Measurements from ENCODE around the gene PDE8A. TPM values are rescaled to one million over a fixed set of nuclear protein-coding genes. Genes with fewer than 3 reads are reported as not detected.

Gene PDE8A
- total RNA-seq, 1 donor from 2014 or later, result 22.8 TPM

DNA sequence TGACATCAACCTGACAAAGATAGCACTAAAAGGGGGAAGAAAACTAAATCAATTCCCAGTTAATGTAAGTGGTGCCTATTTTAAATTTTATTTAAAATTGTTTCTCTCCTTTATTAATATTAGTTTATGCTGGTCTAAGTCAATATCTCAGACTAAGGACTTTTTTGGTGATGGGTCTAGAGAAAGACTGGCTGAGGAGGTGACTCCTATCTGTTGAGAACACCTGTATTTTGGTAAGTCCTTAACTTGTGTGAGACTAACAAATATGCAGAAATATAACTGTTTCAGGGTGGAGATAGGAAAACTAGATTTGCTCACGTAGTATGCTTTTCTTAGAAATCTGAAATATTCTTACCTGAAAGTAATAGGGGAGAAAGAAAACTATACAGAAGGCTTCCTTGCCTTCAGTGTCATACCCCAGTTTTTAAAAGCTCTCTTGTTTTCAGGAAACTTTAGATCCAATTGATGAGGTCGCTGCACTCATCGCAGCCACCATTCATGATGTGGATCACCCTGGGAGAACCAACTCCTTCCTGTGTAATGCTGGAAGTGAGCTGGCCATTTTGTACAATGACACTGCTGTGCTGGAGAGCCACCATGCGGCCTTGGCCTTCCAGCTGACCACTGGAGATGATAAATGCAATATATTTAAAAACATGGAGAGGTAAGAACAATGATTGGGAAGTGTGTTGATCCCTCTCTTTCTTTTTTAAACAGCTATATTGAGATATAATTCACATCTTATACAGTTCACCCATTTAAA lies 138.9 kb downstream of the PDE8A start:
- no peak for DNase-seq (ENCODE audit: low read depth, low spot score)

DNA sequence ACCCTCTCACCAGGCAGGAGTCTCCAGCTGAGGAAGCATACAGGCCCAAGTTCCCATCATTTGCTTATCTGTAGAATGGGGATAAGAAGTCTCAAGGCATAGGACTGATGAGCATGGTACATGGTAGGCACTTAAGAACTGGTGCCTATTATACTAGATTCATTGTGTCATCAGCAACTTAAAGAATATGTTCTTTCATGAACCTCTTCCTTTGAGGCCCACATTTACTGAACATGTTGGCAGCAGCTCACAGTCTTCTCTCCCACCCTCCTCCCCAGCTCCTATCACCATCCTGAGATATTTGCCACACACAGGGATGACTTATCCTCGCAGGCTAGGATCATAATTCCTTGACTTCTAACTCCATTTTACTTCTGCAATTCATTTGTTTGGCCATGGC lies 142.5 kb downstream of the PDE8A start:
- no peak for DNase-seq (ENCODE audit: low read depth, low spot score)

DNA sequence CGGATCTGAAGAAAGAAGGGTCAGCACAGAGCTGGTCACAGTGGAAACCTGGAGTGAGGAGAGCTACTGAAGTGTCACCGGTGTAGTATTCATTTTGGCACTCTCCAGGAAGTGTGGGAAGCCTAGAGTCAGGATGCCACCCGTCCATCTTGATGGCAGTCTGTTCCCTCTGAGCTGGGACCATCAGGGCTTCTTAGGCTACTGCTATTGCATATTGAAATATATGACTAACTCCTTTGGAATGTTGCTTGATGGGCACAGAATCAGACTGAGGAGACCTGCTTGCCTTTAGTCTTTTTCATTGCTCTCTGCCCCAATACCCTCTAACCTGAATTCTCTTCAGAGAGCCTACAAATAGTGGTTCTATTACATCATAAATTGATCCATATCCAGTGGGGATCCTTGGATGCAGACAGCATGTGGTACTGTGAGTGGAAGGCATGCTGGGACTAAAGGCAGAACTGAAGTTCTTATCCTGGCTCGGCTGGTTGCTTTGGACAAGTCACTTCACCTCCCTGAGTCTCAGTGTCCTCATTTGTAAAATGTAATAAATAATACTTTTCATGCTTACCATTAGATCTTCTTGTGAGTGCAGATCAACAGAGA lies 143.5 kb downstream of the PDE8A start:
- no peak for DNase-seq (ENCODE audit: low read depth, low spot score)

DNA sequence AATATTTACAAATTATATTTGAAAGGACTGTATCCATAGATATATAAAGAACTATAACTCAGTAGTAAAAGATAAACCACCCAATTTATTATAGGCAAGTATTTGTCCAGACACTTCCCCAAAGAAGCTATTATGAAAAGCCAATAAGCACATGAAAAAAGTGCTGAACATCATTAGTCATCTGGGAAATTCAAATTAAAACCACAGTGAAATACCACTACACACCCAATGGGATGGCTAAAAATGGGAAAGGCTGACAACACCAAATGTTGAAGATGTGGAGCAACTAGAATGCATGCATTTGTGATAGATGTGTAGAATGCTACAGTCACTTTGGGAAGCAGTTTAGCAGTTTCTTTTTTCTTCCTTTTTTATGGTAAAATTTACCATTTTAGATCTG lies 147.0 kb downstream of the PDE8A start:
- no peak for DNase-seq (ENCODE audit: low read depth, low spot score)

DNA sequence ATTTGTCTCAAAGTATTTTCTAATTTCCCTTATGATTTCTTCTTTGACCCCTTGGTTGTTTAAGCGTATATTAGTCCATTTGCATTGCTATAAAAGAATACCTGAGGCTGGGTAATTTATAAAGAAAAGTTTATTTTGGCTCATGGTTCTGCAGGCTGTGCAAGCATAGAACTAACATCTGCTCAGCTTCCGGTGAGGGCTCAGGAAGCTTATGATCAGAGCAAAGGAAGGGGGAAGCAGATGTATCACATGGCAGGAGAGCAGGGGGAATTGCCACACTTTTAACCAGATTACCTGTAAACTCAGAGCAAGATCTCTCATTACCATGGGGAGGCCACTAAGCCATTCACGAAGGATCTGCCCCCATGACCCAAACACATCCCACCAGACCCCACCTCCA lies 148.2 kb downstream of the PDE8A start:
- DNase-seq (ENCODE audit: low read depth, low spot score), result no peak

DNA sequence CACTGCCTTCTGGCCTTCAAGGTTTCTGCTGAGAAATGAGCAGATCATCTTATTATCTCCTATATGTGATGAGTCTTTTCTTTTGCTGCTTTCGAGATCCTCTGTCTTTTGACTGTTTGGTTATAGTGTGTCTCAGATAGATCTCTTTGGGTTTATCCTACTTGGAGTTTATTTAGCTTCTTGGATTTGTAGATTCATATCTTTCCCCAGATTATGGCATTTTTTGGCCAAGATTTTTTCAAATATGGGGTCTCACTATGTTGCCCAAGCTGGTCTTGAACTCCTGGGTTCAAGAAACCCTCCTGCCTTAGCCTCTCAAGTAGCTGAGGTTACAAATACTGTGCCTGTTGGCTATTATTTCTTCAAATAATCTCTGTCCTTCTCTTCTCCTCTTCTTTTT lies 150.3 kb downstream of the PDE8A start:
- DNase-seq (ENCODE audit: low read depth, low spot score), result no peak

DNA sequence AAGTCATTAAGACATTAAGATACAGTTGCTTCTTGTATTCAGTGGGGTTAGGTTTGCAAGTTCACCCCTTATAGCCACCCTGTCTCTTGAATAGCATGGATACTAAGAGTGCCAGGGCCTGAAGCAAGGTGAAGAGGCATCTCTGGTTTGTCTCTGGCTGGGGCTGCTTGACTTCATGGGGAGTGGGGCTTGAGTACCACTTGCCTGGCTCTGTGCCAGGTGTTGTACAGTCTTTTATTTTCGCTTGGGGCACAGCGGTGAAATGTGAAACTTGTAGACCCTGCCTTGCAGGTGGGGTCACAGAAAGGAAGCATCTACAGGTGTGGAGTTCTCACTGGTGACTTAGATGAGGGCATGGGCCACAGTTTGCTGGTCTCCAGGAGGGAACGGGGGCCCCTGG lies 152.1 kb downstream of the PDE8A start:
- no peak for DNase-seq (ENCODE audit: low read depth, low spot score)

DNA sequence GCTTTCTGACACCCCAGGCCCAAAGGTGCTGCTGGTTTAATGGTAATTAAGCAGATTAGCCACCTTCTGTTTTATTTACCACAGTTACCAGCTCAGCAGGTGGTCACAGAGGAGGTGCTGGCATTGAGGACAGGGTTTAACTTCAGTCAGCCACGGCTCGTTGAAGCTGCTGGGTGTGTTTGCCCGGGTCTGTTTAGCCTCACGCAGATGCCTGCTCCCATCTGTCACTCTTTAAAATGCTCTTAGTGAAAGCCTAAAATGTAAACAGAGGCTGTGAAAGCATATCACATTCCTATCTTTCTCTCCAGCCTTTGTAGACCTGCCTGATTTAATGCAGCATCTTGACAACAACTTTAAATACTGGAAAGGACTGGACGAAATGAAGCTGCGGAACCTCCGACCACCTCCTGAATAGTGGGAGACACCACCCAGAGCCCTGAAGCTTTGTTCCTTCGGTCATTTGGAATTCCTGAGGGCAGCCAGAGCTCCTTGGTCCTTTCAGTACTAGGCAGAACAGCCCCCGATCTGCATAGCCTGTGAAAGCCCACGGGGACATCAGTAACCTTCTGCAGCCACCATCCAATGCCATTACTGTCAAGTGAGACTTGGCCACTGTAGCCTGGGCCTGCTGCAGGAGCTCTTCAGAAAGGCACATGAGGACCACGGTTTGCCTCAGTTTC lies 156.0 kb downstream of the PDE8A start:
- DNase-seq (ENCODE audit: low read depth, low spot score), result no peak

DNA sequence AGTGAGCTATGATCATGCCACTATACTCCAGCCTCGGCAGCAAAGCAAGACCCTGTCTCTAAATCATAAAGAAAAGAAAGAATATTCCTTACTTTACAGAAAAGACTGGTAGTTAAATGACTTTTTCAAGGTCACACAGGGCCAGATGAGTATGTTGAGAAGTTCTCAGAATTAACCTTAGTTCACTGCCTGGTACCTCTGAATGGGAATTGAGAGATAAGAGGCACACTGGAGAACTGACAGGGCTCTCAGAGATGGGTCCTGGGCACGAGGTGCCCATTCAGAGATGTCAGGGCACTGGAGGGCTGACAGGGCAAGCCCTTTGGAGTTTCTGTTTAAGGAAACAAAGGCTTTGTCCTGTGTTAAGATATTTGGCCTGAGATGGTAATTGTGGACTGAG lies 157.7 kb downstream of the PDE8A start:
- no peak for DNase-seq (ENCODE audit: low read depth, low spot score)

DNA sequence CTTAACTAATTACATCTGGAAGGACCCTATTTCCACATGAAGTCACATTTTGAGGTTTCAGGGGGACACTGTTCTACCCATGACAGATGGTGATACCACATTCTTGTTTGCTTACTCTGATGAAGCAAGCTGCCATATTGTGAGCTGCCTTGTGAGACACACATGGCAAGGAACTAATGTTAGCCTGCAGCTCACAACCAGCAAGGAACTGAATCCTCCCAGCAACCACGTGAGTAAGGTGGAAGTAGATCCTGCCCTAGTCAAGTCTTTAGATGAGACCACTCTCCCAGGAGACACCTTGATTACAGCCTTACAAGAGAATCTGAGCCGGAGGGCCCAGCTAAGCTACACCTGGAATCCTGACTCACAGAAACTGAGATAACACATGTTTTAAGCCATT lies 160.1 kb downstream of the PDE8A start:
- DNase-seq (ENCODE audit: low read depth, low spot score), result no peak

DNA sequence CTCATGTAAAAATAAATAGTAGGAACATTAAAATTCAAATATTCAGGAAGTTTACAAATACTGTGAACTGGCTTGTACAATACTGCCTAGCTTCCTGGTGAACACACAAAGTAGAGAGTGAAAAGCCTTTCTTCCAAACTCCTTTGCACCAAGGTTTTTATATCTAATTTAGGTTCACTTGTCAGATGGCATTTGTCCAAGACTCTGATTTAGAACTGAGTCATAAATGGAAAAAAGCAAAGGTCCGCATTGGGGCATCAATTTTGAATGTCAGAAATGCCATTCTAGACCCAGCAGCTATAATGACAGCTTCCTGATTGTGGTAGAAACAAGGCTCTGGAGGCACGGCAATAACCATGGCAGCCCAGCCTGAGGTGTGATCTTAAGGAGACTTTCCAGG lies 160.7 kb downstream of the PDE8A start:
- peak; percentile 45 for DNase-seq (ENCODE audit: low read depth, low spot score)

DNA sequence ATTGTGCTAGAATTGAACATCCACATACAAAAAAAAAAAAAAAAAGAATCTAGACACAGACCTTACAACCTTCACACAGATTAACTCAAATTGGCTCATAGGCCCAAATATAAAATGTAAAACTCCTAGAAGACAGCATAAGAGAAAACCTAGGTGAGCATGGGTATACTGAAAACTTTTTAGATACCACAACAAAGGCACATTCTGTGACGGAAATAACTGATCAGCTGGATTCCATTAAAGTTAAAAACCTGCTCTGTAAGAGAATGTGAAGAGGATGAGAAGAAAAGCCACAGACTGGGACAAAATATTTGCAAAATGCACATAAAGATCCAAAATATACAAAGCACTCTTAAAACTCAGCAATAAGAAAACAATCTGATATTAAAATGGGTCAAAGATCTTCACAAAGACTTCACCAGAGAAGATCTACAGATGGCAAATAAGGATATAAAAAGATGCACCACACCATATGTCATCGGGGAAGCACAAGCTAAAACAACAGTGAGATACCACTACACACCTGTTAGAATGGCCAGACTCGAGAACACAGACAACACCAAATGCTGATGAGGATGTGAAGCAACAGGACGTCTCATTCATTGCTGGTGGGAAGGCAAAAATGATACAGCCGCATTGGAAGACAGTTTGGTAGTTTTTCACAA lies 167.9 kb downstream of the PDE8A start:
- DNase-seq (ENCODE audit: low read depth, low spot score), result no peak

DNA sequence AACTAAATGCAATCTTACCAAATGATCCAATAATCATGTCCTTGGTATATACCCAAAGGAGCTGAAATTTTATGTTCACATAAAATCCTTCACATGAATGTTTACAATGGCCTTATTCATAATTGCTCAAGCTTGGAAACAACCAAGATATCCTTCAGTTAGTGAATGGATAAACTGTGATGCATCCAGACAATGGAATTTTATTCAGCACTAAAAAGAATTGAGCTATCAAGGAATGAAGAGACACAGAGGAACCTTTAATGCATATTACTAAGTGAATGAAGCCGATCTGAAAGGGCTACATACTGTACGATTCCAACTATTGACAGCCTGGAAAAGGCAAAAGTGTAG lies 168.4 kb downstream of the PDE8A start:
- DNase-seq (ENCODE audit: low read depth, low spot score), result no peak

DNA sequence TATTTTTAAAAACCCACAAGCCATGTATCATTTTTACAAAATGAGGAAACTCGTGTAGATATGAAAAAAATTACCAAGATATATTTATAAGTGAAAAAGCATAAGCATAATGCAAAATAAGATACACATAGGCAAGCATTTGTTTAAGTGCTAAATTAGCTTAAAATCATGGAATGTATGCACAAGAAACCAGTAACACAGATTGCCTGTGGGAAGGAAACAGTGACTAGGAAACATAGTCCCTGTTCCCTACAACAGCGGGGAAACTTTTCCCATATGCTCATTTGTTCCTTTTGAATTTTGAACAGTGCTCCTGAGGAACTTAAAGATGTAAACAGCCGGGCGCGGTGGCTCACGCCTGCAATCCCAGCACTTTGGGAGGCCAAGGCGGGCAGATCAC lies 169.5 kb downstream of the PDE8A start:
- DNase-seq (ENCODE audit: low read depth, low spot score), result no peak

DNA sequence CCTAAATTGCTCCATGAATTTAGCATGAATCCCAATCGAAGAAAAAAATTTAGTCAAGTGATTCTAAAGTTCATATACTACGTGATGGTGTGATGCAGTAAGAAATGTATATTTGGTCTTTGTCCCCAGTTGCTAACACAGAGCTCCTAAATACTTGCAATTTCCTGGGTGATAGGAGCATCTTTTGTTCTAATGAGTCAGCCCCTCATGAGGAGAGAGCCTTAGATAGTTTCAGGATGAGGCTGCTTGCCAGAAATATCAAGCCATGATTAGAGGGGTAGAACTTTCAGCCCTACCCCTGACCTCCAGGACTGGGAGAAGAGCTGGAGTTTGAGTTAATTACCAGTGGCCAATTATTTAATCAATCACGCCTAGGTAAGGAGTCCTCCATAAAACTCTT lies 170.2 kb downstream of the PDE8A start:
- DNase-seq (ENCODE audit: low read depth, low spot score), result no peak

DNA sequence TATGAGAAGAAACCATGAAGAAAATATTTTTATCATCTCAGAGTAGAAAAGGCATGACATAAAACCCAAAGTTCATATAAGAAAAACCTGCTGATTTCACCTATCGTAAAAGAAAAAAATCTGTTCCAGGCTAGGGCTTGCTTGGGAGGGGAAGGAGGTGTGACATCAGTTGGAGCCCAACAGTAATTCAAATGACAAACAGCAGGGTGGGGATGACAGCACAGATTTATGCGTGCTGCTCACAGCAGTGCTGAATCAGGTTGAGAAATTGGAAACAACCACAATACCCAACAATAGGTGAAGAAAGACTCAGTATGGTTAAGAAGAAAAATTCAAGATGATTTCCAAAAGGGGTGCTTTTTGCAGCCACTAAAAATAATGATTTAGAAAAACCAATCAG lies 172.4 kb downstream of the PDE8A start:
- no peak for DNase-seq (ENCODE audit: low read depth, low spot score)

DNA sequence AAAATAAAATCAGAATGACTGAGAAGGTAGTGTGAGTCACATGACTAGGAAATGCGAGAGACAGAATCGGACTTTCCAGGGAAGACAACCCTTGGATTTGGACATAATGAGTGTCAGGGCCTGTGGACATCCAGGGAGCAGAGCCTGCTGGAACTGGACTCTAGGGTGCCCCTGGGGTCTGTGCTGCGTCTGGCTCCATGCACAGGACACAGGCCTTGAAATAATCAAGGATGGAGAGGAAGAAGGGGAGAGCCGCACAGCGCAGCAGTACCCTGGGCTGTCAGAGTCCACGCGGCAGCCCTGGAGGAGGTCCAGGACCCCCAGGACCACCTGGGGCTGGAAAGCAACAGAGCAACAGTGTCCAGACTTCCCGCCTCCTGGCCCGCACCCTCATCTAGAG lies 173.7 kb downstream of the PDE8A start:
- DNase-seq (ENCODE audit: low read depth, low spot score), result no peak

DNA sequence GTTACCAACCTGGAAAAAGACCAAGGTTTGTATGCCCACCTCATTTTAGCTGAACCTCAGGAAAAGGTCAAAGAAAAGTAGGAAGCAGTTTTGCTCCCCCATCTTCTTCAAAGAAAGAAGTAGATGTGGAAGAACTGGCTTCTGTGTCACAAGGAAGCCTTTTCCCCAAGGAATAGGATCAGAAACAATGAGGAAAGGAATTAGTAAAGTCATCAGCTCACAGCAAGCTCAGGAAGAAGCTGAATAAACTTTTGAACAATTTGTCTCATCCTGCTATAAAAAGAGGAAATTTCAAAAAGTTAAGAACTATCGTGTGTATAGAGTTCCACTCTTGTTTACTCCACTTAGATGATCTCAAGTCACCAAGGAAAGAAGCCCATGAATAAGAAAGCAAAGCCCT lies 174.2 kb downstream of the PDE8A start:
- no peak for DNase-seq (ENCODE audit: low read depth, low spot score)

DNA sequence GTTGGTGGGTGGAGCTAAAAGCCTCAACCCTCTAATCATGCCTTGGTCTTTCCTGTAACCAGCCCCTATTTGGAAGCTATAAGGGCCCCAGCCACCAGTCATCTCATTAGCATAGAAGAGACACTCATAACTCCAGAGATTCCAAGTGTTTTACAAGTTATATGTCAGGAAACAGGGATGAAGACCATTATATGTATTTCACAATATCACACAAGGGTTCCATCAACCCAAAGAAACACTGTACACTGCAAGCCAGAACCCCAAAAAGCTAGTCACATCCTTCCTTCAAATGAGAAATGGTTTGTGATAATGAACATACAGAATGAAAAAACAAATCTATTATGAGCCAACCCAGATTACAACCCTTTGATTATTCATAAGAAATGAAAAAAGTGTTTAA lies 175.7 kb downstream of the PDE8A start:
- DNase-seq (ENCODE audit: low read depth, low spot score), result no peak

DNA sequence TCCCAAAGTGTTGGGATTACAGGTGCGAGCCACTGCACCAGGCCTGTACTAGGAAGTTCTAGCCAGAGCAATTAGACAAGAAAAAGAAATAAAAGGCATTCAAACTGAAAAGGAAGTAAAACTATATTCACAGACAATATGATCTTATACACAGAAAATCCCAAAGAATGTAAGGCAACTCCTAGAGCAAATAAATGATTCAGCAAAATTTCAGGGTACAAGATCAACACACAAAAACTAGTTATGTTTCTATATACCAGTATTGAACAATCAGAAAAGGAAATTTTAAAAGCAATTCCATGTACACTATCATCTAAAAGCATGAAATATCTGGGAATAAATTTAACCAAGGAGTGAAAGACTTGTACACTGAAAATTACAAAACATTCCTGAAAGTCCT lies 180.6 kb downstream of the PDE8A start:
- no peak for DNase-seq (ENCODE audit: low read depth, low spot score)

DNA sequence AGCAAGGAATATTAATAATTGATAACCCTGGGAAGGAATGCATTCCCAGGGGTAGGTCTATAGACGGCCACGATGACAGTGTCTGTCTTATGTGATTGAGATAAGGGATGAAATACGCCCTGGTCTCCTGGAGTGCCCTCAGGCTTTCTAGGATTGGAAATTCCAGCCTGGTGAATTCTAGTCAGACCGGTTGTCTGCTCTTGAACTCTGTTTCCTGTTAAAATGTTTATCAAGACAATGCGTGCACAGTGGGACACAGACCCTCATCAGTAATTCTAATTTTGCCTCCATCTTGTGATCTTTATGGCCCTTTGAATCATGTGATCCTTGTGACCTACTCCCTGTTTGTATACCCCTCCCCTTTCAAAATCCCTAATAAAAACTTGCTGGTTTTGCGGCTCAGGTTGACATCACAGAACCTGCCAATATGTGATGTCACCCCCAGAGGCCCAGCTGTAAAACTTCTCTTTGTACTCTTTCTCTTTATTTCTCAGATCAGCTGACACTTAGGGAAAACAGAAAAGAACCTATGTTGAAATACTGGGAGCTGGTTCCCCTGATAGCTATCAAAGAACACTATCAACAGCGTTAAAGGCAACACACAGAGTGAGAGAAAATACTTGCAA lies 183.3 kb downstream of the PDE8A start:
- no peak for DNase-seq (ENCODE audit: low read depth, low spot score)

DNA sequence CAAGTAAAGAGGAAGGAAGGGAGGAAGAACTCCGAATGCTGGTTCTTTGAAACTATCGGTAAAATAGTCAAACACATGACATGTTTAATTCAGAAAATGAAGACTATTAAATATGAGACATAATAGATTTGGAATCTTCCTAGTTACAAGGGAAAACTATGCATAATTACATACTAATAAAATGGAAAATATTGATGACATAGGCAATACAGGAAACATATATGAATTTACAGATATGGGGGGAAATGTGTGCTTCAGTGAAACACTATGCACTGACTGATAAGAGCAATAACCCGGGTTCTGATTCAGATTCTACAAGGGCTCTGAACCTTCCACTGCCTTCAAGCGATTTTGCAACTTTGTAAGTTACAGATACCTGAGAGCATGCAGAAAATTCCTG lies 185.9 kb downstream of the PDE8A start:
- DNase-seq (ENCODE audit: low read depth, low spot score), result no peak

All from pulmonary artery endothelial cell (primary cell).